Neural progenitor cell (in vitro differentiated cells): Measurements from ENCODE around the gene ZNF483. TPM values are rescaled to one million over a fixed set of nuclear protein-coding genes. Genes with fewer than 3 reads are reported as not detected.
"Not testable (repeated sequence)": the region's sequence is repeated elsewhere in the genome, so short reads cannot be mapped to it uniquely, and the experiment has no call there.

Experiments used
- DNase-seq: peaks from one replicate; pipeline ENCODE4 v3.0.0-alpha.2; 2016; ENCODE audit warnings: low spot score
- H2AFZ ChIP-seq: fragments of 200-600 bp; sonication (generic); replicated peaks from 2 replicates; pipeline ENCODE4 v1.6.1; 2016; ENCODE audit warnings: antibody characterized with exemption
- H3F3A ChIP-seq: fragments of 200-600 bp; sonication (generic); 2 replicates; pipeline ENCODE4 v1.6.1; 2016; ENCODE audit warnings: antibody characterized with exemption, low read depth
- H3K27ac ChIP-seq: fragments of 200-600 bp; sonication (generic); 2 replicates; pipeline ENCODE4 v1.5.1; 2016; ENCODE audit warnings: mild to moderate bottlenecking
- H3K27me3 ChIP-seq: fragments of 200-600 bp; sonication (generic); 2 replicates; pipeline ENCODE4 v1.6.1; 2016; ENCODE audit warnings: mild to moderate bottlenecking, moderate library complexity
- H3K36me3 ChIP-seq: fragments of 200-600 bp; sonication (generic); 2 replicates; pipeline ENCODE4 v1.5.1; 2016
- H3K4me1 ChIP-seq: fragments of 200-600 bp; sonication (generic); 2 replicates; pipeline ENCODE4 v1.6.1; 2016; ENCODE audit warnings: mixed run types
- H3K4me2 ChIP-seq: fragments of 200-600 bp; sonication (generic); 2 replicates; pipeline ENCODE4 v1.6.1; 2016
- H3K4me3 ChIP-seq: fragments of 200-600 bp; sonication (generic); 2 replicates; pipeline ENCODE4 v1.5.1; 2016
- H3K79me2 ChIP-seq: fragments of 200-600 bp; sonication (generic); 2 replicates; pipeline ENCODE4 v1.6.1; 2016; ENCODE audit warnings: low read depth
- H3K9ac ChIP-seq: fragments of 200-600 bp; sonication (generic); 2 replicates; pipeline ENCODE4 v1.6.1; 2016
- H3K9me3 ChIP-seq: fragments of 200-600 bp; sonication (generic); 2 replicates; pipeline ENCODE4 v1.5.1; 2016; ENCODE audit warnings: low read depth
- H4K20me1 ChIP-seq: fragments of 200-600 bp; sonication (generic); 2 replicates; pipeline ENCODE4 v1.6.1; 2016; ENCODE audit warnings: low read depth
- H3K27ac Mint-ChIP-seq: 3 replicates; pipeline ENCODE4 v1.8.0; 2021; ENCODE audit warnings: mixed read lengths
- H3K27me3 Mint-ChIP-seq: 2 replicates; pipeline ENCODE4 v1.8.0; 2022; ENCODE audit warnings: low read depth, mild to moderate bottlenecking, inconsistent platforms, moderate library complexity, mixed read lengths; ENCODE audit not compliant: insufficient read depth
- H3K36me3 Mint-ChIP-seq: 3 replicates; pipeline ENCODE4 v1.8.0; 2021; ENCODE audit warnings: mixed read lengths
- H3K4me1 Mint-ChIP-seq: 3 replicates; pipeline ENCODE4 v1.8.0; 2021; ENCODE audit warnings: mixed read lengths
- H3K4me3 Mint-ChIP-seq: 3 replicates; pipeline ENCODE4 v1.8.0; 2021; ENCODE audit warnings: mild to moderate bottlenecking, moderate library complexity, mixed read lengths
- H3K9me3 Mint-ChIP-seq: 3 replicates; pipeline ENCODE4 v1.8.0; 2020; ENCODE audit warnings: mixed read lengths
- CTCF ChIP-seq: fragments of 200-600 bp; sonication (generic); IDR thresholded peaks from 2 replicates; pipeline ENCODE4 v1.5.1; 2017; ENCODE audit warnings: antibody characterized with exemption, mild to moderate bottlenecking
- EZH2 ChIP-seq: fragments of 200-600 bp; sonication (generic); IDR thresholded peaks from 2 replicates; pipeline ENCODE4 v1.6.1; 2017; ENCODE audit warnings: antibody characterized with exemption, mild to moderate bottlenecking, moderate library complexity
- EZH2phosphoT487 ChIP-seq: fragments of 200-600 bp; sonication (generic); IDR thresholded peaks from 2 replicates; pipeline ENCODE4 v1.6.1; 2017; ENCODE audit warnings: antibody characterized with exemption
- total RNA-seq: library from RNA; depleted of rRNA; stranded (reverse); fragments of >200 nt; gene quantifications from 2 replicates; pipeline ENCODE4 v1.2.3, GENCODE V29; 2015; ENCODE audit warnings: low replicate concordance

The ZNF483 gene
- total RNA-seq, 1 donor from 2014 or later, result 30.7 TPM

DNA sequence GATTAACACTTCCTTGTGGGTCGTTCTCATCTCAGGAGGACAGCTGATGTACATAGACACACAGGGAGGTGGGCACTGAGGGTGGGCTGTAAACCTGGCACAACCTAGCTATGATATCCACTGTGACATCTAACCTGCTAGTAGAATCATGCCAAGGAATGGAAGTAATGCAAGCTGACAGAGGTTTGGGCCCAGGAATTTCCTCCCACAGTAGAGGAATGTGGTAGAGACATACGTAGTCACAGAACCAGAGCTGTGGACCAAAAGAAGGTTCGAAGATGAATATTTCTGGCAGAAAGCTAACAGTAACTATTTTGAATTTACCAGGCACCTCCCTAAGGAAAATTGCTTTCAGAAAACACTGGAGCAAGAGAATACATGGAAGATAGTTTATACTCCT is 90.9 kb downstream of the ZNF483 start:
- Histone ChIP-seq H3K9ac (no peak overlapping the region), H3K4me3 (no peak overlapping the region), H3K4me2 (no peak overlapping the region), H3K79me2 (no peaks in the 10 kb centered on the region), H3F3A (no peaks in the 10 kb centered on the region), H3K4me1 (no peaks in the 10 kb centered on the region), H3K27ac (no peak overlapping the region), H2AFZ (no peak overlapping the region), H3K27me3 (no peaks in the 10 kb centered on the region), H3K9me3 (no peaks in the 10 kb centered on the region), H3K36me3 (no peaks in the 10 kb centered on the region), H4K20me1 (no peaks in the 10 kb centered on the region)
- Mint-ChIP-seq H3K4me1 (peaks cover 2% of the 10 kb centered on the region), H3K27me3 (no peaks in the 10 kb centered on the region), H3K4me3 (no peak overlapping the region), H3K36me3 (no peaks in the 10 kb centered on the region), H3K9me3 (peaks cover 4% of the 10 kb centered on the region), H3K27ac (no peak overlapping the region)
- no peak for DNase-seq
- TF ChIP-seq EZH2phosphoT487, result no peak
- TF ChIP-seq EZH2, result no peak
- no peak for TF ChIP-seq CTCF

DNA sequence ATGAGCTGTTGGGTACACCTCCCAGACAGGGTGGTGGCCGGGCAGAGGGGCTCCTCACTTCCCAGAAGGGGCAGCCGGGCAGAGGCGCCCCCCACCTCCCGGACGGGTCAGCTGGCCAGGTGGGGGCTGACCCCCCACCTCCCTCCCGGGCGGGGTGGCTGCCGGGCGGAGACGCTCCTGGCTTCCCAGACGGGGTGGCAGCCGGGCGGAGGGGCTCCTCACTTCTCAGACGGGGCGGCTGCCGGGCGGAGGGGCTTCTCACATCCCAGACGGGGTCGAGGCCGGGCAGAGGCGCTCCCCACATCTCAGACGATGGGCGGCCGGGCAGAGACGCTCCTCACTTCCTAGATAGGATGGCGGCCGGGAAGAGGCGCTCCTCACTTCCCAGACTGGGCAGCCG is 92.4 kb downstream of the ZNF483 start:
- H3K27me3 Mint-ChIP-seq, H3K4me3 Mint-ChIP-seq, H3K4me2 ChIP-seq, H3K27ac ChIP-seq, H3K9me3 Mint-ChIP-seq, H3K79me2 ChIP-seq, H3F3A ChIP-seq, H3K4me1 ChIP-seq, H3K4me3 ChIP-seq, H3K9me3 ChIP-seq, DNase-seq, H4K20me1 ChIP-seq, H3K27ac Mint-ChIP-seq, H3K4me1 Mint-ChIP-seq, H3K36me3 ChIP-seq, H3K27me3 ChIP-seq, H2AFZ ChIP-seq, H3K9ac ChIP-seq, H3K36me3 Mint-ChIP-seq: not testable (repeated sequence)

GRCh38 chr9:111621895-111622480 is 97.0 kb downstream of the ZNF483 start:
- H3K79me2 ChIP-seq, result no peaks in the 10 kb centered on the region
- no peaks in the 10 kb centered on the region for H4K20me1 ChIP-seq
- no peaks in the 10 kb centered on the region for H3K27me3 ChIP-seq
- H3F3A ChIP-seq, result no peaks in the 10 kb centered on the region
- H3K9me3 ChIP-seq, result no peaks in the 10 kb centered on the region
- no peaks in the 10 kb centered on the region for H3K4me1 ChIP-seq
- no peak overlapping the region for H3K4me3 ChIP-seq
- no peak overlapping the region for H3K4me3 Mint-ChIP-seq
- no peaks in the 10 kb centered on the region for H3K36me3 ChIP-seq
- no peaks in the 10 kb centered on the region for H3K36me3 Mint-ChIP-seq
- peak; percentile 19 for DNase-seq
- H3K4me1 Mint-ChIP-seq, result no peaks in the 10 kb centered on the region
- H3K4me2 ChIP-seq, result no peak overlapping the region
- H3K27ac Mint-ChIP-seq, result no peak overlapping the region
- H3K27ac ChIP-seq, result no peak overlapping the region
- H3K9ac ChIP-seq, result no peak overlapping the region
- H2AFZ ChIP-seq, result no peak overlapping the region
- peaks cover 1% of the 10 kb centered on the region for H3K27me3 Mint-ChIP-seq
- peaks cover 4% of the 10 kb centered on the region for H3K9me3 Mint-ChIP-seq
- TF ChIP-seq EZH2phosphoT487 (no peak), EZH2 (no peak), CTCF (peak; percentile 61)

DNA sequence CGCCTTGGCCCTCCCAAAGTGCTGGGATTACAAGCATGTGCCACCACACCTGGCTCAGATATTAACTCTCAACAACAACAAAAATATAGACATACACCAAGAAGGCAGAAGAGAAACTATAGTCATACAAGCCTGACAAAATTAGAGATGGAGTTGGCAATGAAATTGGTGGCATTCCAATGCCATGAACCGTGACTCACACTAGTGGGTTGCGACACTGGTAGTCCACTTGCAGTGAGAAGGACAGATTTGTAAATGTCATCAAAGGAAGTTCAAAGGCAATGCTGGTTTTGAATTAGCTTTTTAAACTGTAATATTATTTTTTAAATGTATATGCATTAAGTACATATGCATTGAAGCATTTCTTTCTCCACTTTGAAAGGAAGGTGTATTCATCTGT is 97.6 kb downstream of the ZNF483 start:
- no peaks in the 10 kb centered on the region for H3K36me3 ChIP-seq
- Mint-ChIP-seq H3K36me3 (no peaks in the 10 kb centered on the region), H3K4me3 (no peak overlapping the region), H3K4me1 (no peaks in the 10 kb centered on the region), H3K27me3 (peaks cover 2% of the 10 kb centered on the region), H3K9me3 (peaks cover 4% of the 10 kb centered on the region), H3K27ac (no peak overlapping the region)
- no peak overlapping the region for H3K4me2 ChIP-seq
- no peaks in the 10 kb centered on the region for H3K9me3 ChIP-seq
- H3K4me1 ChIP-seq, result no peaks in the 10 kb centered on the region
- H3K4me3 ChIP-seq, result no peak overlapping the region
- H2AFZ ChIP-seq, result peak overlapping the region; percentile 50
- H3K27ac ChIP-seq, result no peak overlapping the region
- no peaks in the 10 kb centered on the region for H4K20me1 ChIP-seq
- no peak overlapping the region for H3K9ac ChIP-seq
- DNase-seq, result no peak
- H3K27me3 ChIP-seq, result no peaks in the 10 kb centered on the region
- H3K79me2 ChIP-seq, result no peaks in the 10 kb centered on the region
- TF ChIP-seq EZH2phosphoT487 (no peak), EZH2 (no peak), CTCF (no peak)
- H3F3A ChIP-seq, result no peaks in the 10 kb centered on the region

Other genes with a start within 250 kb of the ZNF483 start
- not detected in 2 replicates for gene OR2K2, start 195.0 kb upstream of the ZNF483 start, total RNA-seq
- 46.3 and 59.2 TPM in 2 replicates for gene ECPAS, start 40.8 kb upstream of the ZNF483 start, total RNA-seq
- gene PTGR1, start 74.5 kb downstream of the ZNF483 start, total RNA-seq, result 88.7 and 124 TPM in 2 replicates
- 7.7 and 10.1 TPM in 2 replicates for gene DNAJC25, start 106.2 kb downstream of the ZNF483 start, total RNA-seq
- gene GNG10, start 136.4 kb downstream of the ZNF483 start, total RNA-seq, result 84.6 and 128 TPM in 2 replicates